LHCN-M2 (cell line): Measurements from ENCODE around the gene MON1B. TPM values are rescaled to one million over a fixed set of nuclear protein-coding genes. Genes with fewer than 3 reads are reported as not detected.
"Not testable (repeated sequence)": the region's sequence is repeated elsewhere in the genome, so short reads cannot be mapped to it uniquely, and the experiment has no call there.

ENCODE experiments used
- DNase-seq: peaks from one replicate; pipeline ENCODE4 v3.0.0-alpha.2; 2012; ENCODE audit warnings: low read depth
- polyA plus RNA-seq: library from polyadenylated mRNA; unstranded; fragments of >200 nt; gene quantifications from one replicate; pipeline ENCODE4 v1.2.1, GENCODE V29; 2012; ENCODE audit warnings: missing spikeins
- total RNA-seq: library from RNA; depleted of rRNA; stranded (reverse); fragments of >200 nt; gene quantifications from 2 replicates; pipeline ENCODE4 v1.2.3, GENCODE V29; 2014; rRNA removed

Gene MON1B
- total RNA-seq, result 12.2 and 13.1 TPM in 2 replicates
- 15.3 TPM for polyA plus RNA-seq

- DNase-seq, result peak; percentile 97
Observed at GRCh38 chr16:77190478-77191258, at the start of gene MON1B. Gene MON1B, plus strand, starts transcription at chr16:77191190. Its CDS starts 296 bp downstream, at chr16:77191486.

GRCh38 chr16:77143364-77143763 lies 47.6 kb upstream of the MON1B start:
- no peak for DNase-seq

DNA sequence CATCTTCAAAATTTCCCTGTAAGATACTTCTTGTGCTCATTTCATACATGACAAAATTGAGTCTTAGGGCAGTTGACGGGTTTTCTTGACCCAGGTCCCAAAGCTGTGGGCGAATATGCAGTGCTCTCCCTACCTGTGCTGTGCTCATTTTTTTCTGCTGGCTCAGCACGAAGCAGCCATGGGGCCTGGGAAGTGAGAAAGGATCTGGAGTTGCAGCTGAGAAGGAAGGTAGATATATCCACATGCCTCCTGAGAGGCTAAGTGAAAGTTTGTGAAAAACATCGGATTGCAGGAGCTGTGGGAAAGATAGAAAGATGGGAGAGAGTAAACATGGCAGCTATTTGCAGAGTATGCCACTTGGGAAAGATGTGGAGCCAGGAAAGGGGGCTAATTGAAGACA lies 42.9 kb upstream of the MON1B start:
- no peak for DNase-seq

- no peak for DNase-seq
Observed at GRCh38 chr16:77157346-77158058, 33.5 kb upstream of the MON1B start.

DNA sequence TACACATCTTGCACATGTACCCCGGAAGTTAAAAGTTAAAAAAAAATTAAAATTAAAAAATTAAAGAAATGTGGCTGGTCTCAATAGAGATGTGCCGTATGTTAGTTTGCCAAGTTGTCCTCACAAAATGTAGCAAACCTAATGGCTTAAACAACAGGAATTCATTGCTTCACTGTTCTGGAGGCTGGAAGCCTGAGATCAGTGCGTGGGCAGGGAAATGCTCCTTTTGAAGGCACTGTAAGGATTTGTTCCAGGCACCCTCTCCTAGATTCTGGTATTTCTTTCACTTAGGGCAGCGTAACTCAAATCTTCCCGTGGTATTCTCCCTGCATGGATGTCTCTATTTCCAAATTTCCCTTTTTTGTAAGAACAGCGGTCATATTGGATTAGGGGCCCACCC lies 32.7 kb upstream of the MON1B start:
- no peak for DNase-seq

- DNase-seq, result no peak
Observed at GRCh38 chr16:77165006-77165405, 26.0 kb upstream of the MON1B start.

- not testable (repeated sequence) for DNase-seq
Observed at GRCh38 chr16:77165536-77166236, 25.3 kb upstream of the MON1B start.

DNA sequence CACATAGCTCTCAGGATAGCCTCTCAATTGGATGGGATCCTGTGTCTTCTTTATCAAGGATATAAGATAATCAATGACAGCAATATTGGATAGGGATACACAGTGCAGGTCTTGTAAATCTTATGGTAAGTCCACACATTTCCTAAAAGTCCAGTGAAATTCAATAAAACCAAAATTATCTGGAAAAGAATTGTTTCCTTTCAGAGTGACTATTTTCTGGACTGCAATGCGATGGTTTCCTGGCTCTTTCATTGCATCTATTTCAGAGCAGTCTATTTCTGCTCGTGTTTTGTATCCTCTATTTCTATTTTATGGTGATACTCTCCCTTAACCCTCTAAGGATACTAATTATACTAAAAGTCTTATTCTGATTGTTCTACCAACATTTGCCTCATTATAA lies 24.3 kb upstream of the MON1B start:
- DNase-seq, result no peak

DNA sequence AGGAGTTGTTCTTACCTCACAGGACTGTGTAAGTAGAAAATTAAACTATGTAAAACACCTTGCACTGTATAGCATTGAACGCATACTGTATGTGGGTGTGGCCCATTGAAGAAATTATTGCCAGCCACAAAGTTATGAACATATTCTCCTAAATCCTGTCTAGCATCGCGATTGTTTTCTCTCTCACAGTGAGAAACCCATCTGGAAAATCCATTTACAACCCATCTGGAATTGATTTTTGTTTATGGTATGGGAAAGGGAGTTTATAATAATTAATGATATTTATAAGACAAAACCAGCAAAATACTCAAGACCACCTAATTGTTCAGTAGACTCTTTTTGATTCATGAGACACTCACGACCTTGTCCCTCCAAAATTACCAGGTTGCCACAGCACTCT lies 22.1 kb upstream of the MON1B start:
- DNase-seq, result no peak

DNA sequence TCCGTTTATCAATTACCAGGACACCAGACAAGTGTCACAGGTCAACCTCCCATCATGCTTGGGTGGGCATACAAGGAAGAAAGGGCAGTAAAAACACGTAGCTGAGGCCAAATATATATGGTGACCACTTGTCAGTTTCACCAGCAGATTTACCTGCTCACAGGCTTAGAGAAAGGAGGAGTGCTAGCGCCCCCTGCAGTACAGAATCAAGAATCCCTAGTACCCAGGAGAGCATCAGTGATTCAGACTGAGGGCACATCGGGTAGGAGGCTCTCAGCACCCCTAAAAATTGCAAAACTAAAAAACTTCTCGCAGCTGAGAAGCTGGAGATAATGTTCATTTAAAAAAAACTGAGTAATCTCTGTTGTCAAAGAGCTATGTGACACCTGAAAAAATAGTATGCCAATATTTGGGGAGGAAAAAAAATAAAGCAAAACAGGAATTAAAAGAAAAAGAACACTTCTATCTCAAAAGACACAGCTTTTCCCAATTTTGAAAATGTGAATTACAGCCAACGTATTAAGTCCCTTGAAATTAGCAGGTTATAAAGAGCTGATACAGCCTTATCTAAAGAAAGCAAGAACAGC lies 21.2 kb upstream of the MON1B start:
- peak; percentile 31 for DNase-seq

GRCh38 chr16:77170805-77171204 lies 20.2 kb upstream of the MON1B start:
- DNase-seq, result no peak

- peak; percentile 55 for DNase-seq
Observed at GRCh38 chr16:77171745-77172635, 19.0 kb upstream of the MON1B start.

GRCh38 chr16:77172951-77173350 lies 18.0 kb upstream of the MON1B start:
- DNase-seq, result no peak

DNA sequence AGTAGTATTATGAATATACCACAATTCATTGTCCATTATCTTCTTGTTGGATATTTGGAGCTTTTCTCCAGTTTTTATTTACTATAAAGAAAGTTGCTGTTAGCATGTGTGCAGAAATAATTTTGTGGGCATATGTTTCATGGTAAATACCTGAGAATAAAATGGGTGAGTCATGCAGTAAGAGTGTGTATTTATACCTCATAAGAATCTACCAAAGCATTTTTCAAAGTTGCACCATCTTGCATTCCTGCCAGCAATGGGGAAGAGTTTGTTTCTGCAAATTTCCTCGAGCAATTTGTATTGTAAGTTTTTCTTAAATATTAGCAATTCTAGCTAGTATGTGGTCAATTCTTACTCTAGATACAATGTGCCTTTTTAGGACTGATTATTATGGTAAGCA lies 7.9 kb upstream of the MON1B start:
- no peak for DNase-seq

- not testable (repeated sequence) for DNase-seq
Observed at GRCh38 chr16:77186298-77186697, 4.7 kb upstream of the MON1B start.

DNA sequence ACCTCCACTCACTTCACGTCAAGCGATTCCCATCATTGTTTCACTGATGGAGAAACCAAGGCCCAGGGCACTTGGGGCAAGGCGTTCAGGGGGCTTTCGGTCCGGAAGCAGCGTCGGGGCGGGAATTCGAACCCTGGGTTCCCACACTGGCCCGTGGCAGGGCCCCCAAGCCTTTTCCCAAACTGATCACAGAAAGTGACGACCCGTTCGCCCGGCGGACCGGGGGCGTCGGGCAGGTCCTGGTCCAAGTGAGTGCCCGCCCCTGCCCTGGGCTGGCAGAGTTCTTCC lies 856 bp upstream of the MON1B start:
- DNase-seq, result no peak

GRCh38 chr16:77191259-77191969 lies 424 bp downstream of the MON1B start:
- DNase-seq, result peak; percentile 20

- DNase-seq, result no peak
Observed at GRCh38 chr16:77193377-77193776, 2.4 kb downstream of the MON1B start.

DNA sequence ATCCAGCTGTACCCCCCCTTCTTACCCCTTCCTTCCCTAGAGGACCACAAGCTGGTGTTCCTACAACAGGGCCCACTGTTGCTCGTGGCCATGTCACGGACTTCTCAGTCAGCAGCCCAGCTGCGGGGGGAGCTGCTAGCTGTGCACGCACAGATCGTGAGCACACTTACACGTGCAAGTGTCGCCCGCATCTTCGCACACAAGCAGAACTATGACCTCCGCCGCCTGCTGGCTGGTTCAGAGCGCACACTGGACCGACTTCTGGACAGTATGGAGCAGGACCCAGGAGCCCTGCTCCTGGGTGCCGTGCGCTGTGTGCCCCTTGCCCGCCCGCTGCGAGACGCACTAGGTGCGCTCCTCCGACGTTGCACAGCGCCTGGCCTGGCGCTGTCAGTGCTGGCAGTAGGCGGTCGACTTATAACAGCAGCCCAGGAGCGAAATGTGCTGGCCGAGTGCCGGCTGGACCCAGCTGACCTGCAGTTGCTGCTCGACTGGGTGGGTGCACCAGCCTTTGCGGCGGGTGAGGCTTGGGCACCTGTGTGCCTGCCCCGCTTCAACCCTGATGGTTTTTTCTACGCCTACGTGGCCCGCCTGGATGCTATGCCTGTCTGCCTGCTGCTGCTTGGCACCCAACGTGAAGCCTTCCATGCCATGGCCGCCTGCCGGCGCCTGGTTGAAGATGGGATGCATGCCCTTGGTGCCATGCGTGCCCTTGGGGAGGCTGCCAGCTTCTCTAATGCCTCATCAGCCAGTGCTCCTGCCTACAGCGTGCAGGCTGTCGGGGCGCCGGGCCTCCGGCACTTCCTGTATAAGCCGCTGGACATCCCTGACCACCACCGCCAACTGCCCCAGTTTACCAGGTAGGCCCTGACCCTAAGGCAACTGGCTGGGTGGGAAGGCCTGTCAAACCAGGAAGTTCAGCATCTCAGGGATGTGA lies 3.6 kb downstream of the MON1B start:
- DNase-seq, result no peak
